SK-N-SH treated with all-trans-retinoic acid at 6 μM for 48 hours (cell line): ENCODE measurements around the gene FBXO27.

Experiments
- ARNTL ChIP-seq: fragments of 450-650 bp; formaldehyde crosslinking; IDR thresholded peaks from 2 replicates; pipeline ENCODE4 v1.5.0; 2020; ENCODE audit warnings: low read depth, mild to moderate bottlenecking, moderate library complexity, borderline replicate concordance
- CSDC2 ChIP-seq: fragments of 250-450 bp; sonication (Bioruptor Pico); IDR thresholded peaks from 2 replicates; pipeline ENCODE4 v1.5.0; 2020; ENCODE audit warnings: mild to moderate bottlenecking, moderate library complexity
- GLIS3 ChIP-seq: fragments of 250-450 bp; sonication (Bioruptor Pico); IDR thresholded peaks from 2 replicates; pipeline ENCODE4 v1.5.0; 2020; ENCODE audit warnings: mild to moderate bottlenecking, moderate library complexity
- ISL1 ChIP-seq: fragments of 250-450 bp; sonication (Bioruptor Pico); IDR thresholded peaks from 2 replicates; pipeline ENCODE4 v2.1.2; 2022; ENCODE audit warnings: mild to moderate bottlenecking, moderate library complexity
- OSR1 ChIP-seq: fragments of 250-450 bp; sonication (Bioruptor Pico); IDR thresholded peaks from 2 replicates; pipeline ENCODE4 v1.8.0; 2022; ENCODE audit warnings: moderate library complexity, mild to moderate bottlenecking, inconsistent platforms
- PATZ1 ChIP-seq: fragments of 250-450 bp; sonication (Bioruptor Pico); IDR thresholded peaks from 2 replicates; pipeline ENCODE4 v1.8.0; 2020; ENCODE audit warnings: mild to moderate bottlenecking, moderate library complexity, borderline replicate concordance
- POU6F1 ChIP-seq: fragments of 250-450 bp; sonication (Bioruptor Pico); IDR thresholded peaks from 2 replicates; pipeline ENCODE4 v1.8.0; 2021; ENCODE audit warnings: low read depth, mild to moderate bottlenecking, moderate library complexity, borderline replicate concordance
- PPARA ChIP-seq: fragments of 250-450 bp; sonication (Bioruptor Pico); IDR thresholded peaks from 2 replicates; pipeline ENCODE4 v1.5.0; 2020; ENCODE audit warnings: mild to moderate bottlenecking, borderline replicate concordance
- RARB ChIP-seq: fragments of 250-450 bp; sonication (Bioruptor Pico); IDR thresholded peaks from 2 replicates; pipeline ENCODE4 v1.8.0; 2021; ENCODE audit warnings: mild to moderate bottlenecking, moderate library complexity
- ZNF565 ChIP-seq: fragments of 450-650 bp; formaldehyde crosslinking; conservative IDR thresholded peaks from 2 replicates; pipeline ENCODE4 v1.5.0; 2020; ENCODE audit warnings: low read depth, mild to moderate bottlenecking, moderate library complexity
- ZNF70 ChIP-seq: fragments of 450-650 bp; formaldehyde crosslinking; IDR thresholded peaks from 2 replicates; pipeline ENCODE4 v1.5.0; 2020; ENCODE audit warnings: mild to moderate bottlenecking, moderate library complexity
- ZNF8 ChIP-seq: fragments of 450-650 bp; formaldehyde crosslinking; IDR thresholded peaks from 2 replicates; pipeline ENCODE4 v1.5.0; 2020; ENCODE audit warnings: mild to moderate bottlenecking, moderate library complexity
- TF ChIP-seq, protein P1 (sequence below): fragments of 250-450 bp; sonication (Bioruptor Pico); IDR thresholded peaks from 2 replicates; pipeline ENCODE4 v1.5.0; 2020; ENCODE audit warnings: mild to moderate bottlenecking, moderate library complexity

GRCh38 chr19:39074205-39074692 lies 41.9 kb upstream of the FBXO27 start:
- no peak for TF ChIP-seq RARB (CRISPR knock-in tag)
- TF ChIP-seq ZNF8: no peak
- TF ChIP-seq PATZ1 (CRISPR knock-in tag): no peak
- TF ChIP-seq ARNTL (CRISPR knock-in tag): no peak
- TF ChIP-seq PPARA (CRISPR knock-in tag): no peak
- no peak for TF ChIP-seq POU6F1 (CRISPR knock-in tag)
- TF ChIP-seq OSR1 (CRISPR knock-in tag): no peak
- no peak for TF ChIP-seq CSDC2 (CRISPR knock-in tag)
- TF ChIP-seq ZNF70: no peak
- TF ChIP-seq ZNF565 (CRISPR knock-in tag): no peak
- TF ChIP-seq ISL1: no peak
- no peak for TF ChIP-seq GLIS3
- TF ChIP-seq, protein P1, sequence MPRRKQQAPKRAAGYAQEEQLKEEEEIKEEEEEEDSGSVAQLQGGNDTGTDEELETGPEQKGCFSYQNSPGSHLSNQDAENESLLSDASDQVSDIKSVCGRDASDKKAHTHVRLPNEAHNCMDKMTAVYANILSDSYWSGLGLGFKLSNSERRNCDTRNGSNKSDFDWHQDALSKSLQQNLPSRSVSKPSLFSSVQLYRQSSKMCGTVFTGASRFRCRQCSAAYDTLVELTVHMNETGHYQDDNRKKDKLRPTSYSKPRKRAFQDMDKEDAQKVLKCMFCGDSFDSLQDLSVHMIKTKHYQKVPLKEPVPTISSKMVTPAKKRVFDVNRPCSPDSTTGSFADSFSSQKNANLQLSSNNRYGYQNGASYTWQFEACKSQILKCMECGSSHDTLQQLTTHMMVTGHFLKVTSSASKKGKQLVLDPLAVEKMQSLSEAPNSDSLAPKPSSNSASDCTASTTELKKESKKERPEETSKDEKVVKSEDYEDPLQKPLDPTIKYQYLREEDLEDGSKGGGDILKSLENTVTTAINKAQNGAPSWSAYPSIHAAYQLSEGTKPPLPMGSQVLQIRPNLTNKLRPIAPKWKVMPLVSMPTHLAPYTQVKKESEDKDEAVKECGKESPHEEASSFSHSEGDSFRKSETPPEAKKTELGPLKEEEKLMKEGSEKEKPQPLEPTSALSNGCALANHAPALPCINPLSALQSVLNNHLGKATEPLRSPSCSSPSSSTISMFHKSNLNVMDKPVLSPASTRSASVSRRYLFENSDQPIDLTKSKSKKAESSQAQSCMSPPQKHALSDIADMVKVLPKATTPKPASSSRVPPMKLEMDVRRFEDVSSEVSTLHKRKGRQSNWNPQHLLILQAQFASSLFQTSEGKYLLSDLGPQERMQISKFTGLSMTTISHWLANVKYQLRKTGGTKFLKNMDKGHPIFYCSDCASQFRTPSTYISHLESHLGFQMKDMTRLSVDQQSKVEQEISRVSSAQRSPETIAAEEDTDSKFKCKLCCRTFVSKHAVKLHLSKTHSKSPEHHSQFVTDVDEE (CRISPR knock-in tag): no peak
